Stomach smooth muscle (tissue), 2 donors: Measurements from ENCODE around the gene IGFL1.
"Not testable (repeated sequence)": the region's sequence is repeated elsewhere in the genome, so short reads cannot be mapped to it uniquely, and the experiment has no call there.

Experiments
- H3K27ac ChIP-seq: one replicate; pipeline ENCODE4 v1.7.0; 2013; ENCODE audit warnings: mild to moderate bottlenecking, low read length, inconsistent platforms
- H3K27me3 ChIP-seq, 2 donors: one replicate each; pipeline ENCODE4 v1.7.0; 2013; ENCODE audit warnings: low read length in 2 of 2; ENCODE audit not compliant: insufficient read depth in 2 of 2, control insufficient read depth in 1 of 2
- H3K36me3 ChIP-seq, 2 donors: one replicate each; pipeline ENCODE4 v1.7.0; 2013; ENCODE audit warnings: low read length in 2 of 2; ENCODE audit not compliant: control insufficient read depth in 2 of 2, insufficient read depth in 2 of 2
- H3K4me1 ChIP-seq: one replicate; pipeline ENCODE4 v1.7.0; 2013; ENCODE audit warnings: low read length; ENCODE audit not compliant: control insufficient read depth, insufficient read depth
- H3K4me3 ChIP-seq, 2 donors: one replicate each; pipeline ENCODE4 v1.7.0; 2013; ENCODE audit warnings: low read length in 2 of 2
- H3K9ac ChIP-seq, 2 donors: one replicate each; pipeline ENCODE4 v1.7.0; 2013; ENCODE audit warnings: low read length in 2 of 2, mild to moderate bottlenecking in 1 of 2
- H3K9me3 ChIP-seq, 2 donors: one replicate each; pipeline ENCODE4 v1.7.0; 2013; ENCODE audit warnings: low read length in 2 of 2; ENCODE audit not compliant: control insufficient read depth in 2 of 2
- donor health status: healthy.
- donor health status: Pancreatic carcinoma.

IGFL1 gene

DNA sequence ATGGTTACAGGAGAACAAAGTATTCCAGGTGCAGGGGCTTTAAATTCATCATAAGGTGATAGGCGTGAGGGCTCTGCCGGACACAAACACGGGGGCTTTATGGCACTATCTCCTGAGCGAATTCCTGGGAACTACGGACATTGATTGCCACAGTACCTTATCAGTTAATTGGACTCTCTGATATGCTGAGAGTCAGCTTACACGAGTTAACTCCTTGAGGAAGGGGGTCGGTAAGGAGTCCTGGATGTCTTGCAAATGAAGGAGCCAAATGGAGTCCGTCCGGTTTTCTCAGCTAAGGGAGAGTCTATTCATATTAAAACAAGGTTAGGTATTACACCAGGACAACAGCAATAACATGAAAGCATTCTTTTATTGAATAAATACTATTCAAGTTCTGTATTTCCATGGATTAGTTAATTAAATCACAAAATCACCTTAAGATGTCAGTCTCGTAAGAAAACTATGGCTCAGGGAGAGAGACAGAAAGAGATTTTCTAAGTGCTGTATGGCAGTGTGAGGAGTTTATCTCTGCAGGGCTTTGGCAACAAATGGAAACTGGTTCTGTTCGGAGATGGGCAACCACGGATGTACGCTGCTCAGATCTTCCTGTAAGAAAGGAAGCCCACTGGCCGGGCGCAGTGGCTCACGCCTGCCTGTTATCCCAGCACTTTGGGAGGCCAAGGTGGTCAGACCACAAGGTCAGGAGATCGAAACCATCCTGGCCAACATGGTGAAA, 41.1 kb downstream of the IGFL1 start:
- no peak overlapping the region for H3K4me3 ChIP-seq
- H3K36me3 ChIP-seq: no peaks in the 10 kb centered on the region
- no peak overlapping the region for H3K9ac ChIP-seq
- no peaks in the 10 kb centered on the region for H3K9me3 ChIP-seq
- H3K27me3 ChIP-seq: peaks cover 0 to 2% of the 10 kb centered on the region in 2 donors
- H3K27ac ChIP-seq: no peak overlapping the region
- H3K4me1 ChIP-seq: peaks cover 4% of the 10 kb centered on the region

DNA sequence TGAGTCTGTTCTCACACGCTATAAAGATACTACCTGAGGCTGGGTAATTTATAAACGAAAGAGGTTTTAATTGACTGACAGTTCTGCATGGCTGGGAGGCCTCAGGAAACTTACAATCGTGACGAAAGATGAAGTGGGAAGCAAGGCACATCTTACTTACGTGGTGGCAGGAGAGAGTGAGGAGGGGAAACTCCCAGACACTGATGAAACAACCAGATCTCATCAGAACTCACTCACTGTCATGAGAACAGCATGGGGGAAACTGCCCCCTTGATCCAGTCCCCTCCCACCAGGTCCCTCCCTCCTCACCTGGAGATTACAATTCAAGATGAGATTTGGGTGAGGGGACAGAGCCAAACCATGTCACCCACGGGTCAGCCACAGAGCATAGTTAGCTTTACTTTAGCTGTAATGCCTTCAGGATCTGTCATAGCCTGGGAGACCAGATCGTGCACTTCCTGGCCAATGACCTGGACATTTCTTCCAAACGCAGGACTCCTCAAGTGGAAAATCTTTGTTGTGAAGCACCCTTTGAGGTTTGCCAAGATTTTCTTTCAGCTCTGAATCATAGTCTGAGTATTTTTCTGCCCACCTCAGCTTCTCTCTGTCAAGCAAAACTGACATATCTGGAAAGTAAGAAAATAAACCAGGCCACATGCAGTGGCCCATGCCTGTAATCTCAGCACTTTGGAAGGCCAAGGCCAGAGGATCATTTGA, 42.1 kb downstream of the IGFL1 start:
- no peaks in the 10 kb centered on the region for H3K9me3 ChIP-seq
- H3K4me3 ChIP-seq: no peak overlapping the region
- peaks cover 0 to 2% of the 10 kb centered on the region in 2 donors for H3K27me3 ChIP-seq
- H3K36me3 ChIP-seq: no peaks in the 10 kb centered on the region
- H3K27ac ChIP-seq: no peak overlapping the region
- H3K4me1 ChIP-seq: peaks cover 4% of the 10 kb centered on the region
- H3K9ac ChIP-seq: no peak overlapping the region

DNA sequence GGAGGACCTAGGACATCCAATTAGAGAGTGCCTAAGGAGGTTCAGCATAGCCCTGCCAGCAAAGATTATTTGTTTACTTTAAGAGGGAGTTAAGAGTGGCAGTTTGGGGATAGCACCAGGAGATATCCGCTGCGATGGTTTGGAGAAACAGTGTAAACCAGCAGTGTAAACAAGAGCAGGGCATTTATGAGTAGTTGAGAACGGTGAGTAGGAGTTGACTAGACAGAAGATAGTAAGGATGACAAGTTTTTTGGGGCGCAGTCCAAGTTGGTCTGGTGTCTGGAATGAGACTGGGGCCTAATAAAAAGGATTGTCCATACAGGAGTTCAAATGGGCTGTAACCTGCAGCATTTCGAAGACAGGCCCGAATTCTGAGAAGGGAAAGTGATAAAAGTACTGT, 44.4 kb downstream of the IGFL1 start:
- not testable (repeated sequence) for H3K4me1 ChIP-seq, H3K9ac ChIP-seq, H3K4me3 ChIP-seq, H3K9me3 ChIP-seq, H3K27me3 ChIP-seq, H3K27ac ChIP-seq, H3K36me3 ChIP-seq

DNA sequence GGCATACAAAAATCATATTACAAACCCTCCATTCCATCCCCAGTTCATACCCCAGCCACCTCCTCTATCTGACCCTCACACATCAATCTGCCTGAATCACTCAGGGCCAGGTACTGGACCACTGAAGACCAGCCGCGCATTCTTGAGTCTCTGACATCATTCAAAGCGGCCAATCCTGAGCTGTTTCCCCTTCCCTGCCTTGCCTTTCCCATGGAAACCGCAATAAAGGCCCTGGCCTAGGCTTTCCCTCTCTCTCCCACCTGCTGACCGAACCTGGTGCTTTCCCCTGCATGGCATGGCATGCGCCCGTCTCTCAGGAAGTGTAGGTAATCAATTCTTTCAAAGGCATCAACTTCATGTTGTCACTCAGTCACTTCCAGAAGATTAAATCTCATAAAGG, 49.6 kb downstream of the IGFL1 start:
- H3K27ac ChIP-seq: no peak overlapping the region
- H3K9me3 ChIP-seq: no peaks in the 10 kb centered on the region
- no peaks in the 10 kb centered on the region for H3K36me3 ChIP-seq
- H3K4me1 ChIP-seq: no peaks in the 10 kb centered on the region
- no peak overlapping the region for H3K4me3 ChIP-seq
- H3K27me3 ChIP-seq: peaks cover 2 to 5% of the 10 kb centered on the region in 2 donors
- H3K9ac ChIP-seq: no peak overlapping the region
